HG02981 (cell line): ENCODE results near the gene KLHDC9.

Experiments
- ATAC-seq: cut with Tn5 transposase; IDR thresholded peaks from one replicate; pipeline ENCODE4 v1.9.1; 2021; ENCODE audit warnings: mild to moderate bottlenecking, moderate library complexity; ENCODE audit not compliant: unreplicated experiment

Gene KLHDC9

DNA sequence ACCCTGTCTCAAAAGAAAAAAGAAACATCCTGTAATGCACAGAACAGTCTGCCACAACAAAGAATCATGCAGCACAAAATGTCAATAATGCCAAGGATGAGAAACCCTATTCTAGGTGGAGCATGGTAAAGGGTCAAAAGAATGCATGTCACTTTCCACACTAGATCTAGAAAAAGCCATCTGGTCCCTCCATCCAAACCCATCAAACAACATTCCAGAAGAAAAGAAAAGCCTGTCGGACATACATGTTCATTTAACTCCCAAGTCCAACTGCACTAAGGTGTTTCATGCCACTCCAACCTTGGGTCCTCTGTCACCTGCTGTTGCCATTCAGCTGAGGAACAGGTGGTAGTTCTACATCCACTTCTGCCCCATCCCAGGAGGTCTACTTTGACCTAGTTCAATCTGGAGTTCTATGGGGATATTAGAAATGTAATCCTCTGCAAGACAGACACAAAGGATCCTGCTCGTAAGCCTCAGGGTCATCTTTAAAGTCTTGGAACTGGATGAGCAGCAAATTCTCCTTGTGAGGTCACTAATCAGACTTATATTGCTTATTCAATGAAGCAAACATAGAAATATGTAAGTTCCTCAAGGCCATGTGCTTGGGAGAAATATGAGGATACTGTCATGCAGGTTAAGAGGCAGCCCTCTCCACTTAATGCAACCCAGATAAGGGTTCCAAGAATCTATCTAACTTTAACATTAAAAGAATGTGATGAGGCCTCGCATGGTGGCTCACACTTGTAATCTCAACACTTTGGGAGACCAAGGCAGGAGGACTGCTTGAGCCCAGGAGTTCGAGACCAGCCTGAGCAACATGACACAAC lies 30.6 kb downstream of the KLHDC9 start:
- ATAC-seq, result no peak

DNA sequence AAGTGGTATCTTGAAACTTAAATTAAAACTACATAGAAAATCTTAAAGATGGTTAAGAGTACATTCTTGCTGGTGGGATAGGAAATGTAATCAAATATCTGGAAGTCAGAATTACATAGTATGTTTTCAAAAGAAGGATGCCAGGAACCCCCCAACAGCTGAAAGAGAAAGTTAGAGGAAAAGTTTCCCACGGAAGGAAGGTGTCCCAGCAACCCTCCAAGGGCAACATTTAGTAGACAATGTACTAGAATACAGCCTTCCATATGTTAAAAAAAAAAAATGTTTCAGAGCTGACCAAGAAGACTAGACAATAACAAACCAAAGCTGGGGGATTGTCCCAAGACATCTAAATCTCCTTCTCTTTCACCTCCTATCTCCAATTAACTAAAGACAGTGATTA lies 32.1 kb downstream of the KLHDC9 start:
- ATAC-seq, result no peak

DNA sequence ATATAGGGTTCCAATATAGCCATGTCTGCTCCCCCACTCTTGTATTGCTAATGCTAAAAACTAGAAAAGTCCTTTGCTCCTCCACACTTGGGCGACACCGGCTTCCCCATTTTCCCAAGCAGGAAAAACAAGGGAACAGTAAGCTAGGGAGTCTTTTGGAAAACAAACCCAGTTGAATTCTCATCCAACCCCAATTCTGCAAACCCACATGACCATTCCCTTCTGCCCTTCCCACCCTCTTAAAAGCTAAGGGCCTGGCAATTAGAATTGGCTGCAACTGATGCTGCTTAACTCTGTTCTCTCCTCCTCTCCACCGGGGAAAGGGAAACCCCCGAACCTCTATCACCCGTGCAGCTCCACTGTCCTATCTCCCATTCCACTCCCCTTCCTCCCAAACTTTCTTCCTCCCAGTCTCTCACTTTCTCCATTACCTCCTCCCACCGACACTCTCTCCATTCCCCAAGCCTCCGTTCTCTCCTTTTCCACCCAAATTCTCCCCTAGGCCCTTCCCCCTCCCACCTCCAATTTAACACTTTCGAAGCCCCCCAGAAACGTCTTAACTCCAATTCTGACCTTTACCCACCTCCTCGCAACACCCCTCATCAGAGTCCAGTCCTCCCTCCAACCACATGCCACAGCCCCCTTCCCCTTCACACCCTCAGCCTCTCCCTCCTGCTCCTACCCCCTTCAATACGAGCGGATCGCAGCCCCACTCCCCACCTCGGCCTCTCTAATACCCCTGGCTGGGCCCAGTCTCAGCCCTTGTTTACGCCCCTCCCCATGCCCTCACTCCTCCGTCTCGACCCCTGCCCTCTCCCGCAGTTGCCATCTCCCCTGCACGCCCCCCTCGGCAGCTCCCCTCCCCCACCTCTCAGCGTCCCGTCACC lies 33.6 kb downstream of the KLHDC9 start:
- peak; percentile 5 for ATAC-seq

DNA sequence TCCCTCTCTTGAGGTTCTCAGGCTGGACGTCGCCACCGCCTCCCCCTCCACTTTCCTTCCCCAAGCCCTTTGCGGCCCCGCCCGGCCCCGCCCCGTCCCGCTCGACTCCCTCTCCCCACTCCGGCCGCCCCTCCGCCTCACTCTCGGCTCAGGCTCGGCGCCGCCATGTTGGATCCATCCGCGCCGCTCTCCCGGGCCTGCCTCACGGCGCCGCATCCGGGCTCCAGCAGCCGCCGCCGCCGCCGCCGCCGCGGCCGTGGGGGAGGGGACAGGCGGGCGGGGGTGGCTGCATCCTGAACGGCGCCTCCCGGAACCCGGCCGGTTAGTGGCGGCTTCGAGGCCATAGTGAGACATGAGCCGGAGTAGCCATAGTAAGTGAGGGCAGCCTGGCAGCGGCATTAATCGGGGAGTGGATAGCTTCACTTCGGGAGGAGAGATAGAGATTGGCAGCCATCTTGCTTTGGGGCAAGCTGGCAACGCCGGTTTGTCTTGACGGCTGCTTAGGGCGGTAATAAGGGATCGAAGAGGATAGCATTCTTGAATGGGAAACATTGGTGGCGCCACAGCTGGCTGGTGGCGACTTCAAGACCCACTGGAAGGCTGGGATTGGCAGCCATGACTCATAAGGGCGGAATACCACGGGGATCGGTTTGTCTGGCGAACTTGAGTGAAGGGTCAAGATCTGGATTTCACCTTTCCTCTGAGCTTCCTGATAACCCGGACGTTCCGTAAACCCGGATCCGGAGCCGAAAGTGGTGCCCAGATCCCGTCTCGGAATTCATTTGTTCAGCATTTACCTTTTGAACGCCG lies 34.5 kb downstream of the KLHDC9 start, which contains the start of gene DEDD:
TSS of gene DEDD (minus strand) at position 258 of the 810 bp plus-strand sequence. CDS start 8,205 bp downstream, outside the sequence.
- ATAC-seq, result peak; percentile 95

DNA sequence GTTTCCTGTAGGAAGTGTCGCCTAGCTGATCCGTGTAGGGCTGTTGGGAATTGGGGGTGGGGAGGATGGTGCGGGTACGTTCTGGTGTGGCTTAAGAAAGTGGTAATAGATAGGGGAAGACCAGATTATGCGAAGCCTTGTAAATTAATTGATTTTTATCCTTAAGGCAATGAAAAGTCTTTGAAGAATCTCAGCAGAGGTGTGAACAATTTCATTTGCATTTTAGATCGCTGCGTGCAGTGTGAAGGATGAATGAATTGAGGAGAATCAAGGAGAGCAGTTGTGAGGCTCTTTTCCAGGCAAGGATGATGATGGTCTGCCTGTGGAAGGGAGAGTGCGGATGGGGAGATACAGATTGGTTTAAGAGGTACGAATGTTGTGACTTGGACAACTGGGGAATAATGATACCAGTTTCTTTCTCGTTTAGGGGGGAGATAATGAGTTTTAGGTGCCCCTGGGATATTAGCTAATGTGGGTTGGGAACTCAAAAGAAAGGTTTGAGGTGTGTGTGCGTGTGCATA lies 35.1 kb downstream of the KLHDC9 start:
- no peak for ATAC-seq

DNA sequence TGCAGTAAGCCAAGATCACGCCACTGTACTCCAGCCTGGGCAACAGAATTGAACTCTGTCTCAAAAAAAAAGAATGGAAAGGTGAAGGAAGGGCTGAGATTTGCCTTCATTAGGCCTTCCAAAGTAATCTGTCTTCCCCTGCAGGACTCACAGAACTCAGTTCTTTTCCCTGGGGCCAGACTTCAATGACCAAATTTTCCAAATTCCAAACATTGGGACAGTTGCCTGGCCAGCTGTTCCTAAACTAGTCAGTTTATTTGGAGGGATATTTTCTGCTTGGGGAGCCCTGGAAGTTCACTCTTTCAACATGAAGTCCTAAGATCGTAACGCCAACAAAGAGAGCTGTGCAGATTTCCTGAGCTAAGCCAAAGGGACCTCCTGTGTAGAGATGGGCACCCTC lies 39.7 kb downstream of the KLHDC9 start:
- ATAC-seq, result no peak

DNA sequence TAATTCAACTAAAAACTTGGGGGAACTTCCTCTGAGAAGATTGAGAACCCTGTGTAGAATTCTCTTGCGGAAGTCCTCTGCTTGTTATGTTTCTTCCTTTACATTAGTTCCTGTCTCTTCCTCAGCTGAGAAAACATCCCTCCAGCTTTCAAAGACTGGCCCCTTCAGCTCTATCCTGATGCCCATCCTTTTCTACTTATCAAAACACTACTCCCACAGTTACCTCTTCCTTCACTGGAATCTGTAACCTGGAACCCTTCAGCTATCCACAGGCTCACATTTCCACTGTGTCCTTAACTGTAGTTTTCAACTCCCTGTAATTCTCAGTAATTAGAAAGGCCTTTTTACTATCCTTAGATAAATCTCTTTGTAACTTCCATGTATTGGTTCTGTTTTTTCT lies 40.3 kb downstream of the KLHDC9 start:
- ATAC-seq, result no peak

DNA sequence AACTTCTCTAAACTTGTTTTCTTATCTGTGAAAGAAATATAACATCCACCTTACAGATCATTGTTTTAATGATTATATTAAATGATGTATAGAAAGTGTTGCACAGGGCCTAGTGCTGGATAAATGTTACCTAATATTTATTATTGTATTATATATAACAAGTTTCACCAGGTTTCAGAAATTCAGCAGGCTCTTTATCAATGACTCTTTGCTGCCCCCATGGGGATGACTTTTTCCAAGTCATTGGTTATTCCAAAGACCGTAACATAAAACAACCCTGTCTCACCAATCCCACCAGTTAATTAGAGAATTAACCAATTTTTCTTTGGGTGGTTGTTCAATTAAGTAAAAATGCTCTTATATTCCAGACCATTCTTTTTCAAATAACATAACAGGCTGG lies 41.6 kb downstream of the KLHDC9 start:
- no peak for ATAC-seq

DNA sequence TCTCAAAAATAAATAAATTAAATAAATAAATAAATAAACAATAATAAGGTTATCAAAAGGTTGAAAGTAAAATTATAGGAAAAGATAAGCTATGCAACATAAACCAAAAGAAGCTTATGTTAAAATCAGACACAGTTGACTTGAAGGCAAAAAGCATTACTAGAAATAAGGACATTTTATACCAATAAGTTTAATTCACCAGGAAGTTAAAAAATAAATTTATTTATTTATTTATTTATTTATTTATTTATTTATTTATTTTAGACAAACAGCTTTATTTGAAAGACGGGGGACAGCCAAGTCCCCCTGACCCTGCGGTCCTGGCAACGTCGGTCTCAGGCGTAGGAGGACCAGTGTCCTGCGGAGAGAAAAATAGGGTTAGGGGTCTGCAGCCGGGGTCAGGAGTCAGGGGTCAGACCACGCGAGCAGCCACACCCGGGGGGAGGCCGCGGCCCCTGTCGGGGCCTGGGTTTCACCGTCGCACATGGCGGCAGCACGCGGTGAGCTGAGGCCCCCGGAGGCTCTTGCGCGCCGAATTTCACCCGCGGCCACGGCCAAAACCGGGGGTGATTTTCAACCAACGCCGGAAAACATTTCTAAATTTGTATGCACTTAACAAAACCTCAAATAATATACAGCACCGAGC lies 42.7 kb downstream of the KLHDC9 start:
- no peak for ATAC-seq

DNA sequence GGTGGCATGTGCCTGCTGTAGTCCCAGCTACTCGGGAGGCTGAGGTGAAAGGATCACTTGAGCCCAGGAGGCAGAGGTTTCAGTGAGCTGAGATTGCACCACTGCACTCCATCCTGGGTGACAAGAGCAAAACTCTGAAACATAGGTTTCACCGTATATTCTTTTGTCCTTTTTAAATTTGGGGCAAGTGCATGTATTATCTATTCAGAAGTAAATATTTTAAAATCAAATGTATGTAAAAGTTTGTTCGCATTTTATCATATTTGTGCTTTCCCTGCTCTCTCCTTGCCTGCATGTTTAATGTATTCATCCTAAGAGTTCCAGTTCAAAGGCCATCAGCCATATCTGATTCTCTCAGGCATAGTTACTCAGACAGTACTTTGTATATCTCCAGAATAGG lies 47.7 kb downstream of the KLHDC9 start:
- ATAC-seq, result no peak
